H9 (cell line): Measurements from ENCODE around the gene CHAF1B. TPM values are rescaled to one million over a fixed set of nuclear protein-coding genes. Genes with fewer than 3 reads are reported as not detected.

Experiments used
- DNase-seq: peaks from one replicate; pipeline ENCODE4 v3.0.0-alpha.2; 2017
- H2AFZ ChIP-seq: one replicate; pipeline ENCODE4 v1.6.1; 2013; ENCODE audit warnings: mild to moderate bottlenecking, low read length, control low read depth, moderate library complexity
- H2AK5ac ChIP-seq: 2 replicates; pipeline ENCODE4 v1.6.1; 2013; ENCODE audit warnings: low read length, control low read depth, mixed read lengths; ENCODE audit not compliant: insufficient read length
- H2BK120ac ChIP-seq: one replicate; pipeline ENCODE4 v1.6.1; 2013; ENCODE audit warnings: low read depth, mild to moderate bottlenecking, low read length, control low read depth, inconsistent platforms; ENCODE audit not compliant: poor library complexity, severe bottlenecking
- H2BK12ac ChIP-seq: 2 replicates; pipeline ENCODE4 v1.6.1; 2013; ENCODE audit warnings: low read length, control low read depth, mixed read lengths, low read depth; ENCODE audit not compliant: insufficient read length
- H2BK15ac ChIP-seq: 2 replicates; pipeline ENCODE4 v1.6.1; 2013; ENCODE audit warnings: low read depth, low read length, control low read depth
- H2BK20ac ChIP-seq: one replicate; pipeline ENCODE4 v1.6.1; 2013; ENCODE audit warnings: low read depth, mild to moderate bottlenecking, low read length, control low read depth, inconsistent platforms; ENCODE audit not compliant: poor library complexity, severe bottlenecking
- H2BK5ac ChIP-seq: 2 replicates; pipeline ENCODE4 v1.6.1; 2013; ENCODE audit warnings: low read length, control low read depth, mixed read lengths; ENCODE audit not compliant: insufficient read length
- H3K14ac ChIP-seq: 2 replicates; pipeline ENCODE4 v1.6.1; 2013; ENCODE audit warnings: low read length, control low read depth; ENCODE audit not compliant: insufficient read depth
- H3K18ac ChIP-seq: 2 replicates; pipeline ENCODE4 v1.6.1; 2013; ENCODE audit warnings: low read depth, mild to moderate bottlenecking, mixed read lengths, low read length, control low read depth; ENCODE audit not compliant: insufficient read length
- H3K23ac ChIP-seq: 2 replicates; pipeline ENCODE4 v1.6.1; 2013; ENCODE audit warnings: low read length, control low read depth, mixed read lengths, low read depth; ENCODE audit not compliant: insufficient read length
- H3K23me2 ChIP-seq: 2 replicates; pipeline ENCODE4 v1.6.1; 2013; ENCODE audit warnings: low read depth, mild to moderate bottlenecking, mixed read lengths, low read length, control low read depth; ENCODE audit not compliant: insufficient read length, poor library complexity, severe bottlenecking
- H3K27ac ChIP-seq: 2 replicates; pipeline ENCODE4 v1.5.1; 2013; ENCODE audit warnings: low read length, control low read depth, mixed read lengths, low read depth; ENCODE audit not compliant: insufficient read length
- H3K27me3 ChIP-seq: 2 replicates; pipeline ENCODE4 v1.6.1; 2013; ENCODE audit warnings: low read length, control low read depth, inconsistent platforms; ENCODE audit not compliant: insufficient read depth
- H3K4ac ChIP-seq: 2 replicates; pipeline ENCODE4 v1.6.1; 2013; ENCODE audit warnings: low read depth, mild to moderate bottlenecking, control low read depth, inconsistent platforms, low read length, moderate library complexity
- H3K4me1 ChIP-seq: 2 replicates; pipeline ENCODE4 v1.6.1; 2013; ENCODE audit warnings: low read length, control low read depth, inconsistent platforms; ENCODE audit not compliant: insufficient read depth
- H3K4me2 ChIP-seq: 2 replicates; pipeline ENCODE4 v1.6.1; 2013; ENCODE audit warnings: low read length, control low read depth, mixed read lengths; ENCODE audit not compliant: insufficient read length, insufficient read depth
- H3K56ac ChIP-seq: 2 replicates; pipeline ENCODE4 v1.6.1; 2013; ENCODE audit warnings: low read depth, mild to moderate bottlenecking, mixed read lengths, low read length, control low read depth; ENCODE audit not compliant: insufficient read length
- H3K79me1 ChIP-seq: 2 replicates; pipeline ENCODE4 v1.6.1; 2013; ENCODE audit warnings: low read depth, mild to moderate bottlenecking, moderate library complexity, low read length, control low read depth, inconsistent platforms; ENCODE audit not compliant: insufficient read depth, poor library complexity, severe bottlenecking
- H3K79me2 ChIP-seq: 2 replicates; pipeline ENCODE4 v1.6.1; 2013; ENCODE audit warnings: low read length, control low read depth, inconsistent platforms; ENCODE audit not compliant: insufficient read depth
- H3K9ac ChIP-seq: 2 replicates; pipeline ENCODE4 v1.6.1; 2013; ENCODE audit warnings: low read length, control low read depth, mixed read lengths; ENCODE audit not compliant: insufficient read length; ENCODE audit errors: extremely low read depth
- H3K9me3 ChIP-seq: one replicate; pipeline ENCODE4 v1.6.1; 2013; ENCODE audit warnings: low read depth, low read length, inconsistent platforms; ENCODE audit not compliant: control insufficient read depth
- H3T11ph ChIP-seq: one replicate; pipeline ENCODE4 v1.6.1; 2013; ENCODE audit warnings: mild to moderate bottlenecking, low read length, control low read depth, inconsistent platforms
- H4K20me1 ChIP-seq: one replicate; pipeline ENCODE4 v1.6.1; 2013; ENCODE audit not compliant: control insufficient read depth, insufficient read length, insufficient read depth
- H4K5ac ChIP-seq: 2 replicates; pipeline ENCODE4 v1.6.1; 2013; ENCODE audit warnings: low read depth, mild to moderate bottlenecking, mixed read lengths, low read length, control low read depth; ENCODE audit not compliant: insufficient read length
- H4K8ac ChIP-seq: replicated peaks from 2 replicates; pipeline ENCODE4 v1.6.1; 2013; ENCODE audit warnings: low read length, control low read depth, mixed read lengths, low read depth; ENCODE audit not compliant: insufficient read length
- H4K91ac ChIP-seq: 2 replicates; pipeline ENCODE4 v1.6.1; 2013; ENCODE audit warnings: low read depth, mild to moderate bottlenecking, moderate library complexity, mixed read lengths, low read length, control low read depth; ENCODE audit not compliant: insufficient read length
- H3K27ac Mint-ChIP-seq, 3 experiments: 2 replicates in 2 of 3; 3 replicates in 1 of 3; pipeline ENCODE4 v1.8.0; 2020 to 2021; ENCODE audit warnings: mixed read lengths in 3 of 3, mild to moderate bottlenecking in 1 of 3, moderate library complexity in 1 of 3
- H3K27me3 Mint-ChIP-seq: 2 replicates; pipeline ENCODE4 v1.8.0; 2021; ENCODE audit warnings: low read depth, mild to moderate bottlenecking, moderate library complexity, mixed read lengths
- H3K36me3 Mint-ChIP-seq, 3 experiments: 2 replicates in 2 of 3; 3 replicates in 1 of 3; pipeline ENCODE4 v1.8.0; 2020 to 2021; ENCODE audit warnings: low read depth in 3 of 3, mixed read lengths in 3 of 3; ENCODE audit not compliant: insufficient read depth in 1 of 3
- H3K4me1 Mint-ChIP-seq, 2 experiments: 2 replicates each; pipeline ENCODE4 v1.8.0; 2020; ENCODE audit warnings: mixed read lengths in 2 of 2
- H3K4me3 Mint-ChIP-seq, 2 experiments: 2 replicates in 1 of 2; 3 replicates in 1 of 2; pipeline ENCODE4 v1.8.0; 2020 to 2021; ENCODE audit warnings: mild to moderate bottlenecking in 2 of 2, mixed read lengths in 2 of 2, moderate library complexity in 1 of 2
- H3K9me3 Mint-ChIP-seq, 2 experiments: 2 replicates in 1 of 2; 3 replicates in 1 of 2; pipeline ENCODE4 v1.8.0; 2020; ENCODE audit warnings: mild to moderate bottlenecking in 2 of 2, mixed read lengths in 2 of 2, moderate library complexity in 1 of 2
- CTCF ChIP-seq: fragments of 200-600 bp; sonication (generic); conservative IDR thresholded peaks from 3 replicates; pipeline ENCODE4 v1.8.0; 2021; ENCODE audit warnings: antibody characterized with exemption, mild to moderate bottlenecking
- WGBS: extraction: QIAGEN DNeasy Blood & Tissue Kit; methylation state at CpG from one replicate; pipeline ENCODE4 v1.1.7; 2013; ENCODE audit warnings: missing lambda C conversion rate, low lambda C conversion rate, mixed read lengths; ENCODE audit not compliant: insufficient read length; ENCODE audit errors: extremely low coverage; 5-methylcytosine and 5-hydroxymethylcytosine counted together
- total RNA-seq: library from RNA; stranded (reverse); gene quantifications from 2 replicates; pipeline ENCODE4 v1.2.1, GENCODE V29; 2021

The CHAF1B gene
- total RNA-seq, 1 experiment from 2014 or later: 19.3 TPM

GRCh38 chr21:36463991-36464390 is 78.8 kb downstream of the CHAF1B start:
- no peaks in the 10 kb centered on the region for H4K20me1 ChIP-seq
- no peak overlapping the region for H2BK120ac ChIP-seq
- H2BK12ac ChIP-seq: no peak overlapping the region
- H2BK5ac ChIP-seq: no peak overlapping the region
- no peak overlapping the region for H4K91ac ChIP-seq
- H3K4me3 Mint-ChIP-seq: no peak overlapping the region
- no peaks in the 10 kb centered on the region for H3K23me2 ChIP-seq
- no peak overlapping the region for H2AK5ac ChIP-seq
- peaks cover 25 to 40% of the 10 kb centered on the region in 2 experiments for H3K4me1 Mint-ChIP-seq
- no peak overlapping the region for H3T11ph ChIP-seq
- H3K79me2 ChIP-seq: no peaks in the 10 kb centered on the region
- no peak overlapping the region for H3K9ac ChIP-seq
- no peak overlapping the region for H4K8ac ChIP-seq
- H3K18ac ChIP-seq: no peak overlapping the region
- H2BK15ac ChIP-seq: no peak overlapping the region
- no peak overlapping the region for H3K4me2 ChIP-seq
- 0 out of 2 replicates have a peak, but pooled peaks cover 5% of the 10 kb centered on the region for H3K4me1 ChIP-seq
- WGBS: no CpG with 5 or more reads among the region's 10 CpGs
- no peak for TF ChIP-seq CTCF
- H3K79me1 ChIP-seq: no peaks in the 10 kb centered on the region
- no peak overlapping the region for H4K5ac ChIP-seq
- H3K23ac ChIP-seq: no peak overlapping the region
- no peak overlapping the region for H2AFZ ChIP-seq
- no peaks in the 10 kb centered on the region for H3K36me3 Mint-ChIP-seq
- H3K27ac ChIP-seq: no peak overlapping the region
- H3K9me3 ChIP-seq: no peaks in the 10 kb centered on the region
- no peak overlapping the region for H3K14ac ChIP-seq
- DNase-seq: no peak
- H3K56ac ChIP-seq: no peak overlapping the region
- H3K27ac Mint-ChIP-seq: no peak overlapping the region
- no peaks in the 10 kb centered on the region for H3K27me3 Mint-ChIP-seq
- H3K27me3 ChIP-seq: no peaks in the 10 kb centered on the region
- H2BK20ac ChIP-seq: no peak overlapping the region
- no peak overlapping the region for H3K4ac ChIP-seq
- no peaks in the 10 kb centered on the region for H3K9me3 Mint-ChIP-seq
